Parathyroid adenoma (tissue), 2 donors: ENCODE data around the gene C3orf70.

ENCODE experiments used
- H2AFZ ChIP-seq: fragments of 300-600 bp; sonication (generic); one replicate; pipeline ENCODE4 v1.7.0; 2017; ENCODE audit warnings: antibody characterized with exemption, mild to moderate bottlenecking
- H3K27ac ChIP-seq: fragments of 300-600 bp; sonication (generic); one replicate; pipeline ENCODE4 v1.7.0; 2017
- H3K27me3 ChIP-seq: fragments of 300-600 bp; sonication (generic); one replicate; pipeline ENCODE4 v1.7.0; 2017; ENCODE audit warnings: low read length; ENCODE audit not compliant: control insufficient read depth, insufficient read depth
- H3K36me3 ChIP-seq: fragments of 300-600 bp; sonication (generic); one replicate; pipeline ENCODE4 v1.7.0; 2017; ENCODE audit warnings: low read length; ENCODE audit not compliant: control insufficient read depth, insufficient read depth
- H3K4me1 ChIP-seq: fragments of 300-600 bp; sonication (generic); one replicate; pipeline ENCODE4 v1.7.0; 2017; ENCODE audit warnings: control low read depth
- H3K4me2 ChIP-seq: fragments of 300-600 bp; sonication (generic); one replicate; pipeline ENCODE4 v1.7.0; 2017; ENCODE audit warnings: low read length
- H3K4me3 ChIP-seq: fragments of 300-600 bp; sonication (generic); one replicate; pipeline ENCODE4 v1.7.0; 2017; ENCODE audit warnings: low read depth, low read length
- H3K79me2 ChIP-seq: fragments of 300-600 bp; sonication (generic); one replicate; pipeline ENCODE4 v1.7.0; 2017; ENCODE audit warnings: control low read depth
- H3K9ac ChIP-seq: fragments of 300-600 bp; sonication (generic); one replicate; pipeline ENCODE4 v1.7.0; 2017; ENCODE audit warnings: mild to moderate bottlenecking
- H3K9me3 ChIP-seq: fragments of 300-600 bp; sonication (generic); one replicate; pipeline ENCODE4 v1.7.0; 2017; ENCODE audit warnings: low read length; ENCODE audit not compliant: control insufficient read depth
- TF ChIP-seq, protein P1 (sequence below): fragments of 300-600 bp; sonication (generic); IDR thresholded peaks from one replicate; pipeline ENCODE4 v1.7.0; 2017; ENCODE audit warnings: antibody characterized with exemption, mild to moderate bottlenecking
- donor health status: primary hyperparathyroidism.

The C3orf70 gene, protein sequence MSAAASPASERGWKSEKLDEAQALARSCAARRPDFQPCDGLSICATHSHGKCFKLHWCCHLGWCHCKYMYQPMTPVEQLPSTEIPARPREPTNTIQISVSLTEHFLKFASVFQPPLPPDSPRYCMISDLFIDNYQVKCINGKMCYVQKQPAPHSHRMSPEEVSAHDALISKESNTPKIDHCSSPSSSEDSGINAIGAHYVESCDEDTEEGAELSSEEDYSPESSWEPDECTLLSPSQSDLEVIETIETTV

DNA sequence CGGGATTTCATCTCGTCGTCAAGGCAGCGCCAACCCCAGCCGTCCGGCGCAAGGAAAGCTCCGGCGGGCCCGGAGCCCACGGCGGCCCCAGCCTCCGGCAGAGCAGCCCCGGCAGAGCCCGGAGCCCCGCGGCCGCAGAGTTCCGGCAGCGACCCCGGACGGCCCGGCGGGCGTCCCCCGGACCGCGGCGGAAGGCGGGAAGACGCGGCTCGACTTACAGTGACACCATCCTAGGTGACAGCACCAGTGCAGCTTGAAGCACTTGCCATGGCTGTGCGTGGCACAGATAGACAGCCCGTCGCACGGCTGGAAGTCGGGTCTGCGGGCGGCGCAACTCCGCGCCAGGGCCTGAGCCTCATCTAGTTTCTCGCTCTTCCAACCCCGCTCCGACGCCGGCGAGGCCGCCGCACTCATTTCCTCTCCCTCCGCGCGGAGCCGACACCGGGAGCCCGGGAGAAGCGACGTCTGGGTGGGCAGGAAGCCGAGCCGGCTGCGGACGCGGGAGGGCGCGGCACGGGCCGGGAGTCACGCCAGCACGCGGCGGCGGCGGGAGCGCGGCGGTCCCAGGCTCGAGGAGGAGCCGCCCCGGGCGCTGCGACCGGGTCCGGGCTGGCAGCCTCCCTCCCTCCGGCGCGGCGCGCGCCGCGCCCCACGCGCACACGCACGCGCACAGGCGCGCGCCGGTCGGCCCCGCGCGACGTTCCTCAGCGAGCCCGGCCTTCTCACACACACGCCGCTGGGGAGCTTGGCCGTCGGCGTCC lies at the start of gene C3orf70:
Gene C3orf70, minus strand, starts transcription at position 651 of the 761 bp plus-strand sequence. Its CDS starts 237 bp downstream, at position 414.
- H3K9me3 ChIP-seq, result no peaks in the 10 kb centered on the region
- H3K9ac ChIP-seq, result peak within 1 kb of the TSS; percentile 25
- H3K79me2 ChIP-seq, result no peaks in the 10 kb centered on the region
- H3K4me1 ChIP-seq, result no peaks in the 10 kb centered on the region
- TF ChIP-seq, protein P1, sequence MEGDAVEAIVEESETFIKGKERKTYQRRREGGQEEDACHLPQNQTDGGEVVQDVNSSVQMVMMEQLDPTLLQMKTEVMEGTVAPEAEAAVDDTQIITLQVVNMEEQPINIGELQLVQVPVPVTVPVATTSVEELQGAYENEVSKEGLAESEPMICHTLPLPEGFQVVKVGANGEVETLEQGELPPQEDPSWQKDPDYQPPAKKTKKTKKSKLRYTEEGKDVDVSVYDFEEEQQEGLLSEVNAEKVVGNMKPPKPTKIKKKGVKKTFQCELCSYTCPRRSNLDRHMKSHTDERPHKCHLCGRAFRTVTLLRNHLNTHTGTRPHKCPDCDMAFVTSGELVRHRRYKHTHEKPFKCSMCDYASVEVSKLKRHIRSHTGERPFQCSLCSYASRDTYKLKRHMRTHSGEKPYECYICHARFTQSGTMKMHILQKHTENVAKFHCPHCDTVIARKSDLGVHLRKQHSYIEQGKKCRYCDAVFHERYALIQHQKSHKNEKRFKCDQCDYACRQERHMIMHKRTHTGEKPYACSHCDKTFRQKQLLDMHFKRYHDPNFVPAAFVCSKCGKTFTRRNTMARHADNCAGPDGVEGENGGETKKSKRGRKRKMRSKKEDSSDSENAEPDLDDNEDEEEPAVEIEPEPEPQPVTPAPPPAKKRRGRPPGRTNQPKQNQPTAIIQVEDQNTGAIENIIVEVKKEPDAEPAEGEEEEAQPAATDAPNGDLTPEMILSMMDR, result no peak
- H3K36me3 ChIP-seq, result no peaks in the 10 kb centered on the region
- peak within 1 kb of the TSS; percentile 57 for H3K4me3 ChIP-seq
- H2AFZ ChIP-seq, result peak within 1 kb of the TSS; percentile 99
- no peaks in the 10 kb centered on the region for H3K27me3 ChIP-seq
- H3K27ac ChIP-seq, result peak within 1 kb of the TSS; percentile 70
- peak within 1 kb of the TSS; percentile 85 for H3K4me2 ChIP-seq

DNA sequence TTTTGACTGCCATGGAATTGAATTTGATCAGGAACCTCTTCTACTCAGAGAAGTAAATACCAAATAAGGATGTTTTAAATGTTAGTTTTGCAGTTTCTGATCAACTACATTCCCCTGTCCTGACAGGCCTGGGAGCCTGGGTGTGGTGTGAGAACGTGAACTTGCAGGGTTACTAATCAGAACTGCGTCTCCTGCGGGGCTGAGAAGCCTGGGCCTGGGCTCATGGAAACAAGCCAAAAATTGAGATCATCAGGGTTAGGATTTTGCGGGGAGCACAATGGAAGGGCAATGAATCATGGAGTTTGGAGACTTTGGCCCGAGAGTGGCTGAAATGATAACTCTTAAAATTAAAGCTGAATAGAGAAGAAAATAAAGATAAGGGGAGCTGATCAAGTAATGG lies 47.8 kb upstream of the C3orf70 start:
- Histone ChIP-seq H3K36me3 (no peaks in the 10 kb centered on the region), H3K79me2 (no peaks in the 10 kb centered on the region), H3K9me3 (no peaks in the 10 kb centered on the region), H3K4me1 (no peaks in the 10 kb centered on the region), H3K4me3 (no peak overlapping the region), H2AFZ (no peak overlapping the region), H3K9ac (no peak overlapping the region), H3K4me2 (no peak overlapping the region), H3K27ac (no peak overlapping the region), H3K27me3 (no peaks in the 10 kb centered on the region)
- TF ChIP-seq, protein P1, result no peak

DNA sequence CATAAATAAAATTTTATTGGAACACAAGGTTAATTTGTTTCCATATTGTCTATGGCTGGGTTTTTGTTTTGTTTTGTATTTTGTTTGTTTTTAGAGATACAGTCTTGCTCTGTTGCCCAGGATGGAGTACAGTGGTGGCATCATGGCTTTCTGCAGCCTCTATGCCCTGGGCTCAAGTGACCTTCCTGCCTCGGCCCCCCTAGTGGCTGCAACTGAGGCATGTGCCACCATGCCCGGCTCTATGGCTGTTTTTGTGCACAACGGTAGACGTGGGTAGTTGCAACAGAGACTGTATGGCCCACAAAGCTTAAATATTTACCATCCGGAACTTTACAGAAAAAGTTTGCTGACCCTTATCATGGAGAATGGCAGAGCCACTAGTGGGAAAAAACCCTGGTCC lies 46.8 kb upstream of the C3orf70 start:
- no peaks in the 10 kb centered on the region for H3K27me3 ChIP-seq

DNA sequence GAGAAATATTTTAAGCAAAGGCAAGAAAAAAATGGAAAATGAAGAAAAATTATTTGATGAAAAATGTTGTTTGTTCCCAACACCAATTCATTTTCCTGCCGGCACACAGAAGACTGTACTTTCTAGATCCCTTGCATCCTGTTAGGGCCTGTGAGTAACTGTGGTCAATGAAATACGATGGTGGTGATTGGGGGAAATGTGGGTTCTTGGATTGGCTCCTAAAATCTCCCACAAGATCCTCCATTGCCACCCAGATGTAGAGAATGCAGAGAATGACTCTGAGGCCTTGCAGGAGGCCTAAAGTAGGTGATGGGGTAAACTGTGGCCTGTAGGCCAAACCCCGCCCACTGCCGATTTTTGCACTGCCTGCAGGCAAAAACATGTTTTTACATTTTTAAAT lies 46.3 kb upstream of the C3orf70 start:
- Histone ChIP-seq H3K27me3 (no peaks in the 10 kb centered on the region), H3K27ac (no peak overlapping the region), H2AFZ (no peak overlapping the region), H3K9ac (no peak overlapping the region), H3K4me3 (no peak overlapping the region), H3K4me2 (no peak overlapping the region), H3K4me1 (no peaks in the 10 kb centered on the region), H3K79me2 (no peaks in the 10 kb centered on the region), H3K36me3 (no peaks in the 10 kb centered on the region), H3K9me3 (no peaks in the 10 kb centered on the region)
- TF ChIP-seq, protein P1, result no peak

More for the DNA sequence above, 46.8 kb upstream of the C3orf70 start:
- no peaks in the 10 kb centered on the region for H3K36me3 ChIP-seq
- H3K79me2 ChIP-seq, result no peaks in the 10 kb centered on the region
- TF ChIP-seq, protein P1, result no peak
- no peak overlapping the region for H3K4me3 ChIP-seq
- no peaks in the 10 kb centered on the region for H3K4me1 ChIP-seq
- no peak overlapping the region for H2AFZ ChIP-seq
- H3K27ac ChIP-seq, result no peak overlapping the region
- no peak overlapping the region for H3K4me2 ChIP-seq
- no peaks in the 10 kb centered on the region for H3K9me3 ChIP-seq
- no peak overlapping the region for H3K9ac ChIP-seq
